Naive thymus-derived CD8-positive, alpha-beta T cell (primary cell): Measurements from ENCODE around the gene MX2. TPM values are rescaled to one million over a fixed set of nuclear protein-coding genes. Genes with fewer than 3 reads are reported as not detected.

ENCODE experiments used
- ATAC-seq, 2 donors: fragments of 150-1000 bp; cut with Tn5 transposase in 1 of 2; sonication (Bioruptor Pico), chemical (Tn5 transposase) in 1 of 2; 1 replicate in 1 of 2; 2 replicates in 1 of 2; pipeline ENCODE4 v1.10.0; 2021; ENCODE audit warnings: mild to moderate bottlenecking in 2 of 2, moderate library complexity in 2 of 2
- POLR2A ChIA-PET: fragments of 350-600 bp; sonication (Branson Sonifier 250); formaldehyde crosslinking; loops from one replicate; lab custom pipeline; 2021; ENCODE audit warnings: antibody characterized with exemption; lab: Charles Lee
- DNase-seq, 10 donors: peaks; one replicate each; pipeline versions ENCODE4 v3.0.0 to v3.0.0-alpha.2; 2020 to 2022
- H3K27ac Mint-ChIP-seq, 10 donors: one replicate each; pipeline ENCODE4 v1.8.0; 2020 to 2022; ENCODE audit warnings: mild to moderate bottlenecking in 10 of 10, mixed read lengths in 10 of 10, moderate library complexity in 4 of 10, inconsistent platforms in 1 of 10
- H3K27me3 Mint-ChIP-seq, 5 donors: one replicate each; pipeline ENCODE4 v1.8.0; 2021 to 2022; ENCODE audit warnings: mixed read lengths in 5 of 5
- H3K36me3 Mint-ChIP-seq, 3 donors: one replicate each; pipeline ENCODE4 v1.8.0; 2020 to 2022; ENCODE audit warnings: mixed read lengths in 3 of 3, mild to moderate bottlenecking in 2 of 3, inconsistent platforms in 1 of 3
- H3K4me1 Mint-ChIP-seq, 4 donors: one replicate each; pipeline ENCODE4 v1.8.0; 2021 to 2022; ENCODE audit warnings: mixed read lengths in 4 of 4
- H3K4me3 Mint-ChIP-seq, 10 donors: one replicate each; pipeline ENCODE4 v1.8.0; 2020 to 2022; ENCODE audit warnings: mild to moderate bottlenecking in 10 of 10, mixed read lengths in 10 of 10, moderate library complexity in 6 of 10, inconsistent platforms in 1 of 10
- H3K9me3 Mint-ChIP-seq, 9 donors: one replicate each; pipeline ENCODE4 v1.8.0; 2020 to 2022; ENCODE audit warnings: mixed read lengths in 9 of 9, mild to moderate bottlenecking in 3 of 9, inconsistent platforms in 1 of 9, moderate library complexity in 1 of 9
- polyA plus RNA-seq, 3 donors: library from polyadenylated mRNA; unstranded; fragments of 300-500 nt; fragmentation: Illumina TruSeq; gene quantifications; one replicate each; pipeline ENCODE4 v1.2.3, GENCODE V29; 2021
- total RNA-seq, 8 experiments: library from RNA in 2 of 8; stranded (reverse) in 2 of 8; gene quantifications; one replicate each; pipeline ENCODE4 v1.2.3 and lab custom pipeline; 2021 to 2026

The MX2 gene
- total and polyA plus RNA-seq, 5 experiments from 2014 or later = 27.8 to 125 (median 49.6) TPM

DNA sequence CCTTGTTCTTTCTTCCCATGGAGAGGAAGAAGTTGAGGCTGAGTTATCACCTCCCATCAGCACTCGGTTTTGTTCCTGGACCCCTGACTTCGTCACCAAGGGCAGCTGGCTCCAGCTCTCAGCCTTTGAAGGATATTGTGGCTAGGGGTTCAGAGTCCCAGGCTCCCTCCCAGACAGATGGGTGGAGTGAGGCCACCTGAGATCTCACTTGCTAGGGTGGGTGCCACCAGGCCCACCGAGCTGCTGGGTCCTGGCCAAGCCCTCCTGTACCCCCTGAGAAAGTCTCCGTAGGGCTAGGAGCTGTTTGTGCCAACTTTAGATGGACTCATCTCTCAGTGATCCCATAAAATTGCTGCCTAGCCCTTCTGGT is 6.9 kb downstream of the MX2 start:
- DNase-seq = peak in 1 of 10 donors; percentile 12
- POLR2A ChIA-PET = interaction anchor here (0.8 to 4.2 kb wide), 7 partner anchors 8 to 86 kb away, joined by 3 to 61 read pairs (median 7); partner anchors contain the start of genes MX1 and MX2

DNA sequence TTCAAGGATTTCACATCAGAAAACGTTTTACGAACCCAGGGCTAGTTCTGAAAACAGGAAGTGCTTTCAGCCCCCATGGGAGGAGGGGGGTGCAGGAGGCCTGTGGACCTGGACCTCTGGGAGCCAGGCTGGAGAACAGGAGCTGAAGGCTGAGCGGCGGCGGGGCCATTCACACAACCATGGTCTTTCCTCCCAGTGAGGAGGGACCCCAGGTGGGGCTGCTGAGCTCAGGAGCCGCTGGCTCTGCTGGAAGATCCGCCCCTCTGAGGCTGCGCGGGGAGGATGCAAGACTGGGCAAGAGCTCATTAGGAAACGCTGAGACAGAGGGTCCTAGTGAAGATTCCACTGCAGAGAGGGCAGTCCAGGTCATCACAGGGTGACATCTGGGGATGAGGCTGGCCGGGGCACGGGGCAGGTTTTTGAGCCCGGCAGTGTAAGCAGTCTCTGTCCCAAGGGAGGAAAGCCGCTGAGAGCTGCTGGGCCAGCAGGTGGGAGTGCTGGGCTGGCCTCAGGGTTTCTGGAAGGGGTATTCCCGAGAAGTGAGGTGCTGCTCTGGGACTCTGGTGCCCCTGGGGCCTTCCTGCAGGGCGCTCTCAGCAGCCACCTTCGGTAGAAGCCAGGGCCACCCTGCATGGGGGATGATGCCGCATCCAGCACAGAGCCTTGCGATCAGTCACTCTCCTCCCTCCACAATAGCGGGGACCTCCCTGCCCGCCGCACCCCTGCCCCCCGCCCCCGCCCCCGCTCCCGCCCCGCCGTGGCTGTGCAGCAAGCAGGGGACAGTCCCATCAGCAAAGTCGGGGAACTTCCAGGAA is 7.5 kb downstream of the MX2 start:
- H3K27me3 Mint-ChIP-seq = no peaks in the 10 kb centered on the region
- H3K4me3 Mint-ChIP-seq = peak overlapping the region; percentile 79 to 94 (median 90)
- no peaks in the 10 kb centered on the region for H3K9me3 Mint-ChIP-seq
- H3K4me1 Mint-ChIP-seq = peaks cover 31 to 92% (median 82%) of the 10 kb centered on the region in 4 donors
- DNase-seq (peak in 9 of 10 donors; percentile 24 to 71 (median 46)), ATAC-seq (peak; percentile 78 to 83)
- peaks cover 0 to 31% (median 14%) of the 10 kb centered on the region in 3 donors for H3K36me3 Mint-ChIP-seq
- POLR2A ChIA-PET = interaction anchor here (0.8 to 4.2 kb wide), 13 partner anchors 8 to 694 kb away, joined by 3 to 61 read pairs (median 4); partner anchors contain the start of genes MX1 and MX2
- H3K27ac Mint-ChIP-seq = peak overlapping the region; percentile 81 to 99 (median 96)

More for the DNA sequence above, 6.9 kb downstream of the MX2 start:
- Mint-ChIP-seq H3K4me3 (peak overlapping the region; percentile 79 to 94 (median 90)), H3K9me3 (no peaks in the 10 kb centered on the region), H3K36me3 (peaks cover 0 to 31% (median 14%) of the 10 kb centered on the region in 3 donors), H3K27ac (peak overlapping the region; percentile 81 to 99 (median 96)), H3K27me3 (no peaks in the 10 kb centered on the region), H3K4me1 (peaks cover 32 to 92% (median 87%) of the 10 kb centered on the region in 4 donors)
- ATAC-seq = peak in 1 of 2 donors; percentile 6

DNA sequence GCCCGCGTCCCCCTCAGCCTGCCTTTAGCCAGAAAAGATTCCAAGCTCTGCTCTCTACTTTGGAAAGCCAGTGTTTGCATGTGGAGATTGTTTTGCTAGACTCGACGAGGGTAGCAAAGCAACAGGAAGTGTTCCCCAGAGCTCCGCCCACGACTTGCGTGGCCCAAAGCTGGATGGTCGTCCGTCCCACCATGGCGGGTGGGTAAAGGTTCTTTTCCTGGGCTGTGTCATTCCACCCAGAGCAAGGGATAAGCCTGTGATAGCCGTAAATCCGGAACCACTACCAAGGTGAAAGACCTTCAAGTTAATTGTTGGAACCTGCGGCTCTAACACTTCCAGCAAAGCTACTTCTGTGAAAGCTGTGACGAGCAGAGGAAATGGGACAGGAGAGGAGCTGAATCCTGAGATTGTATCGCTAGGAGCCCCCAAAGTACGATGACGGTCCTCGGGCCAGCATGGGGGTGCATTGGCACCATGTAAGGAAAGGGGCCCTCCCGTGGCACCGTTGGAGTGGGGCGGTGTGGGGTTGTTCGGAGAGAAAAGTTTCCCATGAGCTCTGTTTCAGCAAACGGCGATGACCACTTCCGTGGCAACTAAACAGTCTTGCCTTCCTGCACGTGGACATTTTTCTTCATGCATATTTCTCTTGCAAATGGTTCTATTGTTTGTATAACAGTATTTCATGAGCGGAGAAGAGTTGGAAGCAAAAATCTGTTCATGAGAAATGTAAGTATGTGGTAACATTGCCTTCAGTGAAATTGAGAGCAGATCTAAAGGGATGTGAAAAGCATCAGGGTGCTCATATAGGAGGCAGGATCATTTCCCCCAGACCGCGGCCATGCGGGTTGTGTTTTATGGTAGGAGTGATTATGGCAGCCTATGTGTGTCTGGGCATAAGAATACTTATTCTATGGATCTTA is 8.4 kb downstream of the MX2 start:
- ATAC-seq = peak; percentile 64 to 65
- no peaks in the 10 kb centered on the region for H3K9me3 Mint-ChIP-seq
- H3K36me3 Mint-ChIP-seq = peaks cover 0 to 32% (median 9%) of the 10 kb centered on the region in 3 donors
- POLR2A ChIA-PET = interaction anchor here (0.8 to 4.2 kb wide), 14 partner anchors 8 to 693 kb away, joined by 3 to 61 read pairs (median 4); partner anchors contain the start of genes MX1 and MX2
- H3K27ac Mint-ChIP-seq = peak overlapping the region; percentile 81 to 99 (median 96)
- peak overlapping the region; percentile 79 to 94 (median 90) for H3K4me3 Mint-ChIP-seq
- no peaks in the 10 kb centered on the region for H3K27me3 Mint-ChIP-seq
- DNase-seq = peak in 5 of 10 donors; percentile 24 to 79 (median 68)
- peaks cover 36 to 90% (median 83%) of the 10 kb centered on the region in 4 donors for H3K4me1 Mint-ChIP-seq

DNA sequence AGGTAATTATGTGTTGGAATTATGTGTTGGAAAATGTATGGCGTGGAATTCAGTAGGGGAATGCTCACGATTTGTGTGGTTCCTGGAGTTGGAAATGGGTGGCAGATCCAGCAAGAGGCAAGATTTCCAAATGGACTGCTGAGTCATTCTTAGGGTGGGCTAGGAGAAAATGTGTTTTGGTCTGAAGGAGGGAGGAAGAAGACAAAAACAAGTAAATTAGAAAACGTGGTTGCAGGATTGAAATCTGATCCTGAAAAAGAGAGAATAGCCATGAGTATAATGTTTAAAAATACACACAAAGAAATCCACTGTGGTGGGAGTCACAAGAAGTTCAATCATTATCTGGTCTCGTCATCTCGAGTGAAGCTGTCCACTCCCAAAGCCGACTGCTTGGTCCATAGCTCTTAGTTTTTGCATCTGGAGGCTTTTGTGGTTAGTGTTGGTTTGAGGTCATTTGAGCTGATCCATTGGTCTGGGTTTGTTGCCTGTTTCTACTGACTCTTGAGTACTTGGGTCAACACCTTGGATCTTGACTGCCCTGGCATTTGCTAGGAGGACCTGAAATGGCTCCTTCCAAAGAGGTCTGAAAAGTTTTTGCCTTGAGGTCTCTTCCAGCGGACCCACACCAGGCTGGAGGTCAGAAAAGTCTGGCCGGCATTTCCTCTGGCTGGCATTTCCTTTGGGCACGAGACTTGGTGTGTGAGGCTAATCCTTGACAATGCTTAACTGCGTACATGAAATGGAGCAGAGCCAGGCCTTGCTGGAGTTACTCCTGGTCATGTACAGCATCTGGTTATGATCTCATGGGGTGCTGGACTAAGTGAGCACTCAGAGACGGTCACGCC is 9.2 kb downstream of the MX2 start:
- H3K36me3 Mint-ChIP-seq = peaks cover 0 to 24% (median 0%) of the 10 kb centered on the region in 3 donors

DNA sequence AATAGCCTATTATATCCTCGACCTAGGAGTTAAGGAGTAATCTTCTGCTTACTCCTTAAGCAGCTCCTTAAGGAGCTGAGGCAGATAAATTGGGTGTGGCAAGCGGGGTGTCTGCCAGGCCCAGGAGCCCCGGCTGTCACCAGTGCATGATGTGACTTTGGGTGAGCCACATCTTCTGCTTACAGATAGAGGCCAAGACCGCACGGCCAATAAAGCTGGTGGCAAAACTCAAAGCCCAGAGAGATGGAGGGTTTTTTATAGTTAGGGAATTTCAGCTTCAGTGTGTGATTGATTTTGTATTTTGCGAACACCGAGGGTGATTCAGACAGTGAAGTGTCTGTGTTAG is 9.8 kb downstream of the MX2 start:
- H3K9me3 Mint-ChIP-seq = no peaks in the 10 kb centered on the region
- H3K27ac Mint-ChIP-seq = peak overlapping the region in 6 of 10 donors; percentile 15 to 99 (median 64)
- peaks cover 0 to 24% (median 0%) of the 10 kb centered on the region in 3 donors for H3K36me3 Mint-ChIP-seq
- no peaks in the 10 kb centered on the region for H3K27me3 Mint-ChIP-seq
- H3K4me3 Mint-ChIP-seq = peak overlapping the region in 8 of 10 donors; percentile 30 to 93 (median 89)
- POLR2A ChIA-PET = interaction anchor here (2.4 to 2.8 kb wide), 2 partner anchors 9 to 15 kb away, joined by 7 to 16 read pairs; partner anchors contain the start of gene MX2
- DNase-seq (no peak), ATAC-seq (no peak)
- H3K4me1 Mint-ChIP-seq = peaks cover 33 to 83% (median 73%) of the 10 kb centered on the region in 4 donors

More for the DNA sequence above, 9.2 kb downstream of the MX2 start:
- H3K9me3 Mint-ChIP-seq = no peaks in the 10 kb centered on the region
- DNase-seq = no peak
- peaks cover 33 to 85% (median 79%) of the 10 kb centered on the region in 4 donors for H3K4me1 Mint-ChIP-seq
- H3K4me3 Mint-ChIP-seq = peak overlapping the region; percentile 79 to 94 (median 90)
- H3K27ac Mint-ChIP-seq = peak overlapping the region; percentile 81 to 99 (median 96)
- ATAC-seq = no peak
- H3K27me3 Mint-ChIP-seq = no peaks in the 10 kb centered on the region
- POLR2A ChIA-PET = interaction anchor here (1.2 to 4.2 kb wide), 6 partner anchors 10 to 394 kb away, joined by 3 to 61 read pairs (median 6); partner anchors contain the start of genes MX1 and MX2

DNA sequence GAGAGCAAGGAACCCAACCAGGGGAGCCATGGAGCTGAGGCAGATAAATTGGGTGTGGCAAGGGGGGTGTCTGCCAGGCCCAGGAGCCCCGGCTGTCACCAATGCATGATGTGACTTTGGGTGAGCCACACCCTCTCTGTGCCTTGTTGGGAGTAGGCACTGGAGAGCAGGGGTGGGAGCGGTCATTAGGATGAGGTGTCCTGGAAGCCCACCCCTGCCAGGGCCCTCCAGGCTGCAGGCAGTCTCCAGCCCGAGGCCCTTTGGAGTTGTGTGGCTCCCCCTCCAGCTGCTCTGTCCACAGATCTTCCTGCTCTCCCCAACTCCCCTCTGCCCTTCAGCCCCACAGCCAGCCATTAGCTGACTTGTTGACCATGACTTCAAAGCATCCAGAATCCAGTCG is 11.4 kb downstream of the MX2 start:
- POLR2A ChIA-PET = interaction anchor here (0.6 to 2.4 kb wide), 3 partner anchors 11 to 635 kb away, joined by 3 to 16 read pairs (median 4); partner anchors contain the start of genes MX1 and MX2
- Mint-ChIP-seq H3K4me3 (peak overlapping the region in 2 of 10 donors; percentile 15 to 31), H3K27me3 (no peaks in the 10 kb centered on the region), H3K36me3 (peaks cover 0 to 31% (median 8%) of the 10 kb centered on the region in 3 donors), H3K4me1 (peaks cover 31 to 73% (median 64%) of the 10 kb centered on the region in 4 donors), H3K27ac (peak overlapping the region in 1 of 10 donors; percentile 68), H3K9me3 (no peaks in the 10 kb centered on the region)
- ATAC-seq = no peak
- DNase-seq = no peak

DNA sequence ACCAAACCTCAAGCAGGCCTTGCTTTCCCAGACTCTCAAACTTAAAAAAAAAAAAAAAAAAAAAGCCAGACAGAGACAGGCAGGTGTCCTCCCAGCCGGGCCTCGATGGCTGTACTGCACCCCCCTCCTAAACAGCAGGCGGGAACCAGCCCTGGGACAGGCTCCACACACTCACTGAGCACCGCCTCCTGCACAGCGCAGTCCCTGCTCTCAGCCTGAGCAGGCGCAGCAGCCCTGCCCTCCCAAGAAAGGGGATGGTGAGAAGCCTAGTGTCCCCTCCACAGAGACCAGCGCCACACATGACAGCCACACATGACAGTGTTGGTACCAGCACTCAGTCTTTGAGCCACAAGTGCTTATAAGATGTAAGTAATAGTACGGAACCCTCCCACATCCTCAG is 11.9 kb downstream of the MX2 start:
- Mint-ChIP-seq H3K9me3 (no peaks in the 10 kb centered on the region), H3K4me1 (peaks cover 29 to 68% (median 59%) of the 10 kb centered on the region in 4 donors), H3K27ac (peak overlapping the region in 1 of 10 donors; percentile 33), H3K4me3 (peak overlapping the region in 1 of 10 donors; percentile 15), H3K27me3 (no peaks in the 10 kb centered on the region), H3K36me3 (peaks cover 0 to 33% (median 9%) of the 10 kb centered on the region in 3 donors)
- ATAC-seq = no peak
- POLR2A ChIA-PET = interaction anchor here (0.6 to 2.4 kb wide), 2 partner anchors 11 to 635 kb away, joined by 3 to 16 read pairs; partner anchors contain the start of gene MX2
- no peak for DNase-seq

DNA sequence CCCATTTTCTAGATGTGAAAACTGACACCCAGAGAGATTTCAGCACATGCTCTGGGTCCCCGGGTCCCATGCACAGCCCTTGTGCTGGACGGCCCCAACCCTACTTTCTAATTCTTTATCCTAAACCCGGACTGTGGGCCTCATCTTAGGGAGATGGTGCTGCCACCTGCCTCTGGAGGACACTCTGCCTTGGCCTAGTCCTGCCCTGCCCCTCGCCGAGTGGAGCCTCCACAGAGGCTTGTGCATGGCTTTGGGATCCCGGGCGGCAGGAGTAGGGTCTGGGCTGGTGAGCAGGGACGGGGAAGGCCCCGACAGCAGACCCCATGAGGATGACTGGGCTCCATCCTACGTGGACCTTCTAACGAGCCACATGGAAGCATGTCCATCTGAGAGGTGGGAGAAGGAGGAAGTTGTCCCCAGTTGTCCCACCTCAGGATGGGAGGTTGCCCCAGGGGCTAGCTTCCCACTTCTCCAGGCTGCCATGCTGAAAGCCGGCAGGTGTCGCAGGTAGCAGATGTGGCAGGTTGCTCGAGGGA is 12.4 kb downstream of the MX2 start:
- Mint-ChIP-seq H3K27me3 (no peaks in the 10 kb centered on the region), H3K9me3 (no peaks in the 10 kb centered on the region), H3K4me3 (no peak overlapping the region), H3K4me1 (peaks cover 25 to 63% (median 54%) of the 10 kb centered on the region in 4 donors), H3K27ac (peak overlapping the region in 4 of 10 donors; percentile 12 to 69 (median 64)), H3K36me3 (peaks cover 0 to 36% (median 9%) of the 10 kb centered on the region in 3 donors)
- no peak for ATAC-seq
- DNase-seq = no peak
- POLR2A ChIA-PET = no interaction called here

DNA sequence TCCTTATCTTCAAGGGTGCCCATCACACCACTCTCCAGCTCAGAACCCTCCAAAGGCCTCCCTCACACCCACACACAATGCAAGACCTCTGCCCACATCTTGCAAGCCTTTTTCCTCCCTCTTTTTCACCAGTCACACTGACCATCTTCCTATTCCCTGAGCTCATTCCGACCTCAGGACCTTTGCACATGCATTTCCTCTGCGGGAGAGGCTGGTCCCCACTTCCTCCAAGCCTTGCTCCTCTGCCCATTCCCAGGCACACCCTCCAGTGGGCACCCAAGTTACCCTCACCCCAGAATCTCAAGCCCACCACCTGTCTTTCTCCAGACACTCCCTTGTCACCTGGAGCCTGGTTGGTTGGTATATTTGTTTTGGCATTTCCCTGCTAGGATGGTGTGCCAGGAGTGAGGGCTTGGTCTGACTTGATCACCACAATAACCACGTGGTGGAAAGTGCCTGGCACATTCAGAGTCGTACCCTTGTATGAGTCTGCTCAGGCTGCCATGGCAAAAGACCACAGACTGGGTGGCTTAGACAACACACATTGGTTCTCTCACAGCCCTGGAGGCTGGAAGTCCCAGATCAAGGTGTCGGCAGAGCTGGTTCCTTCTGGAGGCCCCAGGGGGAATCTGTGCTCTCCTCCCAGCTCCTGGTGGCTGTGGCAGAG is 13.2 kb downstream of the MX2 start:
- ATAC-seq (peak in 1 of 2 donors; percentile 31), DNase-seq (no peak)
- POLR2A ChIA-PET = no interaction called here
- H3K27me3 Mint-ChIP-seq = no peaks in the 10 kb centered on the region
- H3K36me3 Mint-ChIP-seq = peaks cover 0 to 39% (median 10%) of the 10 kb centered on the region in 3 donors
- peak overlapping the region in 7 of 10 donors; percentile 6 to 86 (median 66) for H3K27ac Mint-ChIP-seq
- no peaks in the 10 kb centered on the region for H3K9me3 Mint-ChIP-seq
- peak overlapping the region in 3 of 10 donors; percentile 21 to 39 (median 23) for H3K4me3 Mint-ChIP-seq
- H3K4me1 Mint-ChIP-seq = peaks cover 23 to 60% (median 49%) of the 10 kb centered on the region in 4 donors

DNA sequence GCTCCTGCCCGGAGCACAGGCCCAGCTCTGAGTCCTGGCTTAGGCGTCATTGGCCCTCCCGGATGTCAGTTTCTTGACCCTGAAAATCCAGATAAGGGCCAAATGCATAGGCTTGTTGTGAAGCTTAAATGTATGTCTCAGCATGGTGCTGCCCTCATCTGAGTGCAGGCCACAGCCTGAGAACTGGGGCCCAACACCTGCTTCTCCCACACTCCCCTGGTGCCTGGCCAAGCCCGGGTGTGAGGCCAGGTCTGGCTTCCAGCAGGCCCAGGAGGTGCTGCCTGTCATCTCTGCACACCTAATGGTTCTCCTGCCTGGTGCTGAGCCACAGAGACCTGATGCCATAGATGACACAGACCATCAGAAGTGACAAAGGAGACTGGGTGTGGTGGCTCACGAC is 14.0 kb downstream of the MX2 start:
- DNase-seq = no peak
- no peak for ATAC-seq
- Mint-ChIP-seq H3K4me1 (peaks cover 19 to 51% (median 40%) of the 10 kb centered on the region in 4 donors), H3K4me3 (no peak overlapping the region), H3K36me3 (peaks cover 0 to 48% (median 19%) of the 10 kb centered on the region in 3 donors), H3K27ac (peak overlapping the region in 2 of 10 donors; percentile 24 to 86), H3K9me3 (no peaks in the 10 kb centered on the region), H3K27me3 (no peaks in the 10 kb centered on the region)
- POLR2A ChIA-PET = interaction anchor here (1.2 kb wide), 1 partner anchor 14 kb away, joined by 3 read pairs; the partner anchor contains the start of gene MX2
